CD4-positive, alpha-beta T cell treated with Interleukin-1 beta for 1 hour (primary cell): ENCODE results near the gene SF3A2.

Experiments
- DNase-seq, 2 donors: peaks; one replicate each; pipeline ENCODE4 v3.0.0-alpha.2; 2020 to 2022

SF3A2 gene

GRCh38 chr19:2228157-2229030 lies 8.2 kb upstream of the SF3A2 start:
- DNase-seq: no peak

DNA sequence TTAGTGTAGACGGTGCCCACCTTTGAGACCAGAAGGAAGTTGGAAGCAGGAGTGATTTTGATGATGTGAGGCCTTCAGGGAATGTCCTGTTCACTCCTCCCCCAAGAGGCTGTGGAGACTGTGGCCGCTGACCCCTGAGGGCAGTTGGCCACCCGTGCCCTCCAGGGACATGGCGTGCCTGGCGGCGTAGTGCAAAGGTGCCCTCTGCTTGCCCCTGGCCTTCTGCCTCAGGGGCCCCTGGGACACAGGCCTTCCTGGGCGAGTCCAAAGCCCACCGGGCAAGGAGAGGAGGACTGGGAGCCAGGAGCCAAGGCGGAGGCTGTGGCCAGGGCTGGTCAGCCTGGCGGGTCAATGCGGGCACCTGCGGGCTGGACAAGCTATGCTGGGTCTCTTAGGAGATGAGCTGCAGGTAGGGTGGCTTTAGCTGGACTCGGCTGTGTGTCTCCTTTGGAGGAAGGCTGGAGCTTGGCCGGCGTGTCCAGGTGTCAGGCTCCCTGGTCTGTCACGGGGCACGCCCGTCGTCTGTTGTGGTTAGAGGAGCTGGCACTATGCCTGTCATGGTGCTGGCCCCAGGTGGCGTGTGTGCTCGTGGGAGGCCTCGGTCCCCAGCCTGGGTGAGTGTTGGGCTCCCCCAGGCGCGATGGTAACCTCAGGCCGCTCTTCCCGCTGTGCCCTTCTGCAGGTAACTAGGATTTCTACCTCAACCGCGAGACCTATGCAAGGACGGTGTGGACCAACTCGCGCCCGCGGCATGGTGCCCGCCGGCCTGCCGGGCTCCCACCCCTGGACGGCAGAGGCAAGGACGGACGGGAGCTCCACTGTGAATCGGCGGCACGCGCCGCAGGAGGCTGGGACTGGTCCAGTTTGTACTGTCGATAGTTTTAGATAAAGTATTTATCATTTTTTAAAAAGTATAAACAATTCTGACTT lies 7.3 kb upstream of the SF3A2 start:
- no peak for DNase-seq

GRCh38 chr19:2230033-2230531 lies 6.5 kb upstream of the SF3A2 start:
- DNase-seq: no peak

DNA sequence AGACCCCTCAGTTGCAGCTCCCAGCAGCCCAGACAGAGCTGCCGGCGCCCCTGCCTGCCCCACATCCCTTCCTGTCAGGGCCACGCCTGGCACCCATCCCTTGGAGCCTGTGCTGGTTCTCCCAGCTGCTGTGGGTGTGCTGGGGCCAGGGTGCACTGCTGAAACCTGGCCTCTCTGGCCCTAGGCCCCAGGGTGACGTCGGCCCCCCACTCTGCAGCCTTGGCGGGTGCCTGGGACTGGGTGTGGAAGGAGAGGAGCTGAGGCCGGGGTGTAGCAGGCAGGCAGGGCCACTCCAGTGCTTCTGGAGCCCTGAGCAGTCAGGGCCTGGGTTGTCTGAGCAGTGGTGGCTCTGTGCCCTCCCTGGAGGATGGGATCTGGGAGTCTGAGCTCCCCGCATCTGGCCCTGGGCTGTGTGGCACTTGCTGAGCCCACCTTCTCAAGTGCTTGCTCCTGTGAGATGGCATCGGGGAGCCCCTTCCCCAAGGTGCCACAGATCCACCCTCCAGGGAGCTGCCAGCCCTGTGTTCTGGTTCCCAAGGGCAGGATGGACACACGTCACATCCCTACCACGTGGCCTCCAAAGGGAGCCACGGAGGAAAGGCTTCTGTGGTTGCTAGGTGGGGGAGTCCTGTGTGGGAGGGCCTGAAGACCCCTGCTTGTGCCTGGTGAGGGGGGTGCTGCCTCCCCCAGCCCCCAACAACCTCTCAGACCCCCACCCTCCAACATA lies 5.7 kb upstream of the SF3A2 start:
- no peak for DNase-seq

DNA sequence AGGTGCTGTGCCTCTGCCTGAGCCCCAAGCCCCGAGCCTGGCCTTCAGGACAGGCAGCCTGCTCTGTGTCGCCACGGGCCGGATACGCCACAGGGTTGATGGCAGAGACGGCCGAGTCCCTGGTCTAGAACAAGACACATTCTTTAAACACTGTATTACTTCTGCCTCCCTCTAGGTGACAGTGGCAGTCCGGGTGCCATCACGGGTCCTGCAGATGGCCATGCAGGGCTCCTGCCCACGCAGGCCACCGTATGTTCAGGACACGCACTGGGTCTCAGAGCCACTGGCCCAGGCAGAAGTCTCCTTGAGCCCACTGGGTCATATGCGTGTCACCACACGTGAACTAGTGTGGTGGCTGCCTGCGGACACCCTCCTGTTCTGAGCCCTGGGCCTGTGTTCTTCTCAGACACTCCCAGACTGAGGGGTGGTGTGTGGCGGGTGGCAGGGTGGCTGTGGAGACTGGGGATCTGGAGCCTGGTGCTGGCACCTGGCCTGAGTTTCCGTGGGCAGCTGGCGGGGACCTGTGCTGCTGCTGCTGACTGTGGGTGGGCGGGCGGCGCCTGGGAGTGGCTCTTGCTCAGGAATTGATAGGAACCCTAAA lies 4.9 kb upstream of the SF3A2 start:
- DNase-seq: no peak

DNA sequence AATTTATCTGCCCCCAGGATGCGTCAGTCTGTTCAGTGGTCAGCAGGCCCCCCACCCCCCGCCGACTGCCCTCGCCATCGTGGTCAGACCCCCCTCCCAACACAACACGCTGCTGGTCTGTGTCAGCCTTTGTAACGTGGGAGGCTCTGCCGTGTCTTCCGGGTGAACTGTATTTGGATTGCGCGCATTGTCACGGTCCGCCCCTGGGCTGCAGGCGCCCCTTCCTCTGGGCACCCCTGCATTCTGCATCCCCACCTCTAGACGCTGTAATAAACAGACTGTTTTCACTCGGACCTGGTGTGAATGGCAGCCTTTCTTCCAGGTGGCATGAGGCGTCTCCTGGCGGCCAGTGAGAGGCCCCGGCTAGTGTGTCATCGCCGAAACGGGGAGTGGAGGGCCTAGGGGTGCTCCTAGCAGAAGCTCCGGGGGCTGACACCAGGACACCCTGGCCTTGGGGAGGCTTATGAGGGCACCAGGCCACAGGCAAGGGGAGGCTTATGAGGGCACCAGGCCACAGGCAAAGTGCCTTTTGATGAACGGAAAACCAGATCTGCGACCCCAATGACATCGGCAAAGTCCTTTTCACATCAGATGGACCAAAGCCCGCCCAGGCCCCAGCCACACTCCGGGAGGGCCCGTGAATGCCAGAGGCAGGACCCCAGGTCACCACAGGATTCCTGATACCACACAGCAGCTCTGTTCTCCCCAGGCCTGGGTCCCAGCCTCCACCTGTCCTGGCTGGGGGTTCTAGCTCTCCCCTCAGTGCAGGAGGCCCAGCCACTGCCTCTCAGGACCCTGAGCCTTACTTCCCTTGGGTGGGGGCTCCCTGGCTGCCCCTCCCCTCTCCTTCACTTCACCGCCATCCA lies 4.1 kb upstream of the SF3A2 start:
- DNase-seq: no peak

- no peak for DNase-seq
Observed at GRCh38 chr19:2233601-2234280, 2.9 kb upstream of the SF3A2 start.

GRCh38 chr19:2234996-2235380 lies 1.6 kb upstream of the SF3A2 start:
- DNase-seq: no peak

- DNase-seq: no peak
Observed at GRCh38 chr19:2235381-2236063, 1.1 kb upstream of the SF3A2 start.

- no peak for DNase-seq
Observed at GRCh38 chr19:2236064-2236313, 635 bp upstream of the SF3A2 start.

GRCh38 chr19:2237051-2237868 lies 636 bp downstream of the SF3A2 start:
- DNase-seq: no peak

GRCh38 chr19:2237869-2238153 lies 1.2 kb downstream of the SF3A2 start:
- DNase-seq: no peak

- no peak for DNase-seq
Observed at GRCh38 chr19:2239173-2239572, 2.5 kb downstream of the SF3A2 start.

DNA sequence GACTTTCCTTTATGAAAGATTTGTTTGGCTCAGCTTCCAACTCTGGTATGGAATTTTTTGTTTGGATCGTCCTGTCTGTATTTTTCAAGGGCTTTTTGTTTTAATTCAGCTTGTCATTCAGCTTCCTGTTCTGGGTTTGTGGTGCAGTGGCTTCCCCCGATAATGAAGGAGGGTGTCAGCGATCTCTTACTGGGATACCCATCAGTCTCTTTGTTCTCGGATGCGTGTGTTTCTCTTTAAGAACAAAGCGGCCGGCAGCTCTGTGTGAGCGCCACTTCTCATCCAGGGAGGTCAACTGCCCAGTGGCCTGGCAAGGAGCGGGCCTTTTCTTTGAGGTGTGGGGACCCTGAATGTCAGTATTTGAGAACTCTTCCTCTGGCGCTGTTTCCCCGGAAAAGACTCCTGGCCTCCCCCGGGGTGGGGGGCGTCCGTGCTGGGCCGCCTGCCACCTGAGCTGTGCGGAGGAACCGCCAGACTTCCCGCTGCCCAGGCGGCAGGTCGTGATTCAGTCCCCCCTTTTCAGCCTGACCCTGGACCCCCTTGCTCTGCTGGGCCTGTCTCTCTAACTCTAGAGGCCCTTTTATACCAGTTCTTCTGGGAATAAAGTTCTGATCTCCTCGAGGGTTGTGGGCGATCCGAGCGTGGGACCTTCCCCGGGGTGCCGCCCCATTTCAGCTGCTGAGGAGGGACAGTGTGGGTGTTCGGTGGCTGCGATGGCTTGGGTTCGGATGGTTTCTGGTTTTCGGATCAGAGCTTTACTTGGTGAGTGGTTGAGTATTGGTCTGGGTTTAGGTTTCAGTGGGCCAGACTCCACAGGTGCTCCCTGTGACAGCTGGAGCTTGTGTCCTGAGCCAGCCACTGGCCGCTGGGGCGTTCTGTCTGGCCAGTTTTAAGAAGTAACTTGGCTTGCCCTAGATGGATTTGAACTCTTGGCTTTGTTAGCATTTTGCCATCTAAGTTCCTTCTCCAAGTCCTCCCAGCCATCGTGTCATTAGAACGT lies 3.4 kb downstream of the SF3A2 start:
- DNase-seq: peak; percentile 42 to 66

DNA sequence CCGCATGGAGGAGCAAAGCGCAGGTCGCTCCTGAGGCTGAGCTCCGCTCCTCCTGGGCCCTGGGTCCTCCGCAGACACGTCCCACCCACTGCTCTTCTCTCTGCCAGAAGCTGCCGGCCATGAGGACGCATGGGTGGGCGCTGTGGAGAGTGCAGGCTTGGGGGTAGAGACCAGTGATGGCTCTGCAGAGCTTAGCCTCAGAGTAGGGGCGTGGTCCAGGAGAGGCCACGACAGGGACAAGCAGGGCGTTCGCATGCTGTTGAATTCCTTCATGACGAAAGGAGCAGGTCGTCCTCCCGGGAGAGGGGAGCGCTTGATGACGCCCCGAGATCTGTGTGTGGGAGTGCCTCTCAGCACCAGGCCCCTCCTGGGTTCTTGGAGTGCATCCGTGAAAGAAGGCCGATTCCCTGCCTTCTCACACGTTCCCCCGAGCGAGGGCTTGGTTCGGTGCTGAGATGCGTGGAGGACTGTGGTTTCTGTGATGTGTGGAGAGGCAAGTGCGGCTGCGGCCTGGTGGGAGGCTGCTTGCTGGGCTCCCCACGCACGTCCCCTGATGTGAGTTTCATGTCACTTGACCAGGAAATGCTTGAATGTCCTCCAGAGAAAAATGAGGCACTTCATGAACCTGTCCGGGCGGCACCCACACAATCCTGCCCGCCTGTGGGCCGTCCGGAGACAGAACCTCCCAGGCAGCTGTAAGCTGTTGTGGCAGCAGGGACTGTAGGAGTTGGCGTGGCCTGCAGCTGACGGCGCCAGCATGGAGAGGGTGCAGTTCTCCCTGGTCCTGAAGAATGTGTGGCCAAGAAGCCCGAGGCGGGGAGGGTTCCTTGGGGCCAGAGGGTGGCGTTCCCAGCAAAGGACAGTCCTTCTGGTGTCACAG lies 4.5 kb downstream of the SF3A2 start:
- DNase-seq: no peak

GRCh38 chr19:2242092-2242537 lies 5.5 kb downstream of the SF3A2 start:
- no peak for DNase-seq

- no peak for DNase-seq
Observed at GRCh38 chr19:2242816-2243215, 6.2 kb downstream of the SF3A2 start.
